PC-9 (cell line): Measurements from ENCODE around the gene DNAAF2.

Experiments
- CTCF ChIP-seq: fragments of 200-600 bp; sonication (generic); conservative IDR thresholded peaks from 2 replicates; pipeline ENCODE4 v1.6.1; 2017; ENCODE audit warnings: mixed run types, antibody characterized with exemption, mild to moderate bottlenecking, moderate library complexity
- EZH2 ChIP-seq: fragments of 200-600 bp; sonication (generic); IDR thresholded peaks from 2 replicates; pipeline ENCODE4 v1.8.0; 2017; ENCODE audit warnings: antibody characterized with exemption, low read depth

GRCh38 chr14:49673586-49673985, 38.5 kb upstream of the DNAAF2 start:
- no peak for TF ChIP-seq EZH2
- TF ChIP-seq CTCF: no peak
